Measurements from ENCODE around the gene CRNKL1.

The CRNKL1 gene

GRCh38 chr20:20052074-20052970 lies at the start of gene CRNKL1, which contains the start of gene CFAP61:
Gene CRNKL1 (minus strand): TSS chr20:20052466. CDS start chr20:20052342, 124 bp downstream.
Gene CFAP61 (plus strand): TSS chr20:20052532. CDS start chr20:20056654, 4,122 bp downstream.
- DNase-seq = peak; percentile 97

DNA sequence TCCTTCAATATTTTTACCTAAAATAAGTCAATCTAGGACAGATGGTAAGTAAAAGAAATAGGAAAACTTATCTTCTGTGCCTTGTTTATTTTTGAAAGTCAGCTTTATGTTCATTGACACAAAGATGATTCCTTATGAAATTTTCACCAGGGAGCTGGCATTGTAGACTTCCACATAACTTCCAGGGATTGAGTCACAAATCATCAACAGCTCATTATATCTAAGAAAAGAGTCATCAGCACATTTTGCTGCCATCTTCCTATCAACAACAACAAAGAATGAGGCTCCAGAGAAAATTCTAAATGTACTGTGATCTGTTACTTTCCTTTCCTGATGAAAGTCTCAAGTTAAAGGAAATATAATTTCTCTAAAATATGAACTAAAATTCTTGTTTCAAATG lies 48.6 kb upstream of the CRNKL1 start:
- no peak for DNase-seq

DNA sequence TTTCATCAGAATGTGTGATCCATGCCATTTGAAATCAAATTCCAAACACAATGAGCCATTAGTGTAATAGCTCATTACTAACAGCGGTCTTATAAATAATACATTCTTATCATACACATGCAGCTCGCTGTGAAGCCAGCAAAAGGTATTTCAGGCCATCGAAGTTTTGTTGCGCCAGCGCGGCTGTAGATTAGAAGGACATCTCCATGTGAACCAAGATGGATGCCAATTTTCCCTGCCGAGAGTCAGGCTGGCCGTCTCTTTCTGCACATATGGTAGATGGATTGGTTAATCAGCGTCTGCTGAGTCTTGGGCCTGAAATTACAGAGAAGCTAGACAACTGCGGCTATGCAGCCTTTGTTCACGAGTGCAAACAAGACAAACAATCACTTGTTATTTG lies 44.2 kb upstream of the CRNKL1 start:
- DNase-seq = no peak

DNA sequence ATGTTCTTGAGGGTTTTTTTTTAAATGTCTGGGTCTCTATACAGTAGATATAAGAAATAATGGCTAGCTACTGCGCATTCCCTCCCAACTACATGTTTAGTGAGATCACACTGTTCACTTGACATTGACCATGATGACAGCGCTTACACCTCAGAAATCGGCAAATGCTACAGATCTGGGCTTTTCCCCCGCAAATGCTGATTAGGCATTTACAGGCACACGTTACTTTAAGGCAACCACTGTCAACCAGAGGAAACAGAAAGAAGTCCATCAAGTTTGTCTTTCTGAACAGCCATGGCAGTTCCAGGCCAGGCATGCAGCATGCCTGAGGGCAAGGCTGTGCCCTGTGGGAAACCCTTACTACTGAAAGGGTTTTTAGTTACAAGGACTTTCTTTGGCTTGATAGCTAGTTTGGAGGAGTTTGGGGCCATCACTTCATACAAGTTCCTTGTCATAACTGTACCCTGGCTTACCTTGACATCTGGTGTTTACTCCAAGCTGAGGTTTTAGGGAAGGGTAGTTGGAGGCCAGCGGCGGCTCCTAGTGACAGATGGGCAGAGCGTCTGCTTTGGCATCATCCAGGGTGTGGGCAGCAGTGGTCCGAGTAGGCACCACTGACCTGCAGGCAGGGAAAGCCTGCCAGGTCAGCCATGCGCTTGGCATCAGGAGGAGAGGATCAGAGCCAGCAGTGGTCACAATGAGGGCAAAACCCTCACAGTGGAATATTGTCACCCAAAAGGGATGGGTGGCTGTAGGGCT lies 43.0 kb upstream of the CRNKL1 start:
- DNase-seq = no peak

- DNase-seq = no peak
These were observed 42.1 kb upstream of the CRNKL1 start for GRCh38 chr20:20094410-20094809.

GRCh38 chr20:20092827-20093226 lies 40.6 kb upstream of the CRNKL1 start:
- no peak for DNase-seq

DNA sequence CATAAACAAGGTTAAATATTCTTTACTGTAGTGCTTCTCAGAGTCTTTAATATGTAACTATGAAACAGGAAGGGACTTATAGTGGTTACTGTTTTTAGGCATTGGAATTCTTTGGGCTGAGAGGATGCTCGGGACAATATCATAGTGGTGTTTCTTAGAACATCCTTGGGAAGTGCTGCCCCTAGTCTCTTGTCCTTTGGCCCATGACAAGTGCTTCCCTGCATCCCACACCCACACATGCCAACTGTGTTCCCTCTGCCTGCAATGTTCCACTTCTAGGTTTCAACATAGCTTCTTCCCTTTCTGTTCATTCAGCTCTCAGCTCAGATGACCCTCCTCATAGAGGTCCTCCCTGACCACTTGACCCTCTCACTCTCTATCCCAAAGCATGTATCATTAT lies 37.7 kb upstream of the CRNKL1 start:
- no peak for DNase-seq

DNA sequence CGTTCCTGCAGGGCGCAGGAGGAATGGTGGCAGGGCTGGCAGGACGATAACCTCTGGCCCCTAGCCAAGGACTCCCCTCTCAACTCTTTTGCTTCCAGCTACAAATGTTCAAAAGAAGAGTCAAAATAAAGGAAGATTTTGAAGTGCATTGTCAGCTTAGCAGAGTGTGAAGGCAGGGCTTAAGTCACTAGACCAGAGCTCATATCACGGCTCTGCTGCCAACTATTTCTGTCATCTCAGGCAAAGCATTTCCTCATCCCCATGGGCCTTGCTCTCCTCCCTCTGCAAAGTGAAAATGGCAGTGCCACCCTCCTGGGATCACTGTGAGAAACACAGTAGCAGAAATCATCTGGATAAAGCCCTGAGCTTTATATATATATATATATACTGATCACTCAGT lies 36.8 kb upstream of the CRNKL1 start:
- DNase-seq = no peak

DNA sequence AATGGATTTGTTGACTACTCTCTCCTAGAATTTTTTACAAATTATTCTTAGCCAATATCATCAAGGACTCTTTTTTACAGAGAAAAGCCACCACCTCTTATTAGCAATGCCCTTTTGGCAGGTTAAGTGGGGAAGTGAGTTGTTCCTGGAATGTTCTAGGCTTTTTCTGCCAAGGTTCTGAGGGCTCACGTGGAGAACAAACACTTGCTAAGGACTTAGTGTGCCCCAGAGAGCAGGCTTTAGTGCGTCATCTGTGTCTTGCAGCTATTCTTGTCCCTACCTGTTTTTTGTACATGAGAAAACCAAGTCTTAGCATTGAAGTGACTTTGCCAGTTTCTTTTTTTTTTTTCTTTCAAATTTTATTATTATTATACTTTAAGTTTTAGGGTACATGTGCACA lies 33.5 kb upstream of the CRNKL1 start:
- DNase-seq = no peak

DNA sequence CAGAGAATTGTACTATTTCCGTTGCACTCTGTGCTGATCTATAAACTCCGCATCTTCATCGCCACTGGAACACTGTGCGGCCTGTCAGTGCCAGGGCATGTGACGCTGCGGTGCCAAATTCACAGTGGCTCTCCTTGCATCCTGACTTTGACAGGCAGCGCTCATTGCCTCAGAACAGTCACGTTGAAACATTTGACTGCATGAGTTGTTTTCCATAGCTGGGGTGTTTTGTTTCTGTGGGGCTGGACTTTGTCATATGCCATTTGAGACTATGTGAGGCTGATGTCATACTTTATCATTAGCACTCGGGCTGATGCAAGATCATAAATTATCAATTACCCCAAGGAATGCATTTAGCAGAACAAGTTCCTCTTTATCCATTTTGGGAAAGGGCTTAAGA lies 32.8 kb upstream of the CRNKL1 start:
- DNase-seq = no peak

DNA sequence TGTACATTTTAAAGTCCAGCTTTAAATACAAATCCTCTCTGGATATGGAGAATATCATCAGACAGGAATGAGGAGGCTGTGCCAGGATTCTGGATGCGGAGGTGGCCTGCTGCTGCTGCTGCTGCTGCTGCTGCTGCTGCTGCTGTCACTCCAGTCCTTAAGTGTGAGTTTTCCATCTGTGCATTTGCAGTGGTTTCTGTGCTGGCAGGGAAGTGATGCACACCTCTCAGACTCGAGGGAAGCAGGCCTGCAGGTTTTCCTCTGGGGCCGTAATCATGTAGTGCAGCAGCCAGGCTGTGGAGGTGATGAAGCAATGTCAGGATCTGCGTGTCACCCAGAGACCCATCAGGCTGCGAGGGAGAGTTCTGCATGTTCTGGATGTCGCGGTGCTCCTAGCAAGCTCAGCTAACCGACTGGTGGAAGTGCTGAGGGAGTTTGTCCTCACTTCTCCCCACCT lies 32.1 kb upstream of the CRNKL1 start:
- DNase-seq = no peak

DNA sequence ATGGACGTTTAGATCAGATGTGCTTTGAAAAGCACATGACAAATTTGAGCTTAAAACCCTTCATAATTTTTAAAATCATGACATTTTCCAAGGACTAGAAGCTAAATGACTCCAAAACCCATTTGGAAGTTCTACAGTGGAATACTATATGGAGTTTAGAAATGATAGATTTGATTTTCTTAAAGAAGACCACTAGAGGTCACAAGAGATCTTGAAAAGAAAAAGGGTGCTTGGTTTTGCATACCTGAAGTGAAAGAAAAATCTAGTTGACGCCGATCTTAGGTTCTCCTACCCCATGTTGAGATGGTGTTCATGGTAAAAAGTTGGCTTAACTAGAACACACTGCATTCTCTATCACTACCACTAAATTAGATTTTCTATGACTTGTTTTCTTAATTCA lies 31.5 kb upstream of the CRNKL1 start:
- no peak for DNase-seq

GRCh38 chr20:20079102-20079784 lies 27.0 kb upstream of the CRNKL1 start:
- no peak for DNase-seq

DNA sequence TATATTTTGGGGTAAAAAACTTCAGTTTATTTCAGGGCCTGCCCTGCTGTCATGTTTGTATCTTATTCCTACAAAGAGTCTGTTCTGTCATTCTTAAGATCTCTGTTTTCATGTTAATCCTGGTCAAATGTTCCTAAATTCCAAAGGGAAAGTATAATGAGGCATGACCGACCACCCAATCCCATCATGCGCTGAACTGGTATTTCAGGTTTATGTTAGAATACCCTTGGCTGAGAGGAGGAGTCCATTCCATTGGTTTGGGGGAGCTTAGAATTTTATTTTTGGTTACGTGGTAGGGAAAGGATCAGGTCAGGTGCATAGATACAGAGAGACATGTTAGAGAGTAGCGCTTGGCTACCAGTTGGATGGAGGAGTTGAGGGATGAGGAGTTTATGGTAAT lies 25.8 kb upstream of the CRNKL1 start:
- DNase-seq = no peak

- no peak for DNase-seq
These were observed 24.2 kb upstream of the CRNKL1 start for GRCh38 chr20:20076297-20077065.

DNA sequence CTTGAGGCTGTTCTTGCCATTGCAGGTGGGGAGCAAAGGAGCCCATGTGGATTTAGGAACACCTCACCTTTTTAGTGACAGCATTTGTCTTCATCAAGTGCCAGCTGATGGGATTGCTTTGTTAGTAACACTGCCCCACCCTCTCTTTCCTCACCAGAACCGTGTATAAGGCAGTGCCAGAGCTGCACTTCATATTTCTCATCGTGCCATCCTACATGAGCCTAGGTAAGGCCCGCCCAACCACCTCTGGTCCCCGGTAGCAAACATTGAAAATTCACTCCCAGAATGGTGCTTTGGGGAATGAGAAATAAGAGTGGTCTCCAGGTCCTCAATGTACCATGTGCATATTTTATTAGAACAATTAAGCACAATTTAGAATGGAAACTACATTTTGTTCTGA lies 22.8 kb upstream of the CRNKL1 start:
- DNase-seq = no peak

- DNase-seq = no peak
These were observed 21.6 kb upstream of the CRNKL1 start for GRCh38 chr20:20073801-20074371.

DNA sequence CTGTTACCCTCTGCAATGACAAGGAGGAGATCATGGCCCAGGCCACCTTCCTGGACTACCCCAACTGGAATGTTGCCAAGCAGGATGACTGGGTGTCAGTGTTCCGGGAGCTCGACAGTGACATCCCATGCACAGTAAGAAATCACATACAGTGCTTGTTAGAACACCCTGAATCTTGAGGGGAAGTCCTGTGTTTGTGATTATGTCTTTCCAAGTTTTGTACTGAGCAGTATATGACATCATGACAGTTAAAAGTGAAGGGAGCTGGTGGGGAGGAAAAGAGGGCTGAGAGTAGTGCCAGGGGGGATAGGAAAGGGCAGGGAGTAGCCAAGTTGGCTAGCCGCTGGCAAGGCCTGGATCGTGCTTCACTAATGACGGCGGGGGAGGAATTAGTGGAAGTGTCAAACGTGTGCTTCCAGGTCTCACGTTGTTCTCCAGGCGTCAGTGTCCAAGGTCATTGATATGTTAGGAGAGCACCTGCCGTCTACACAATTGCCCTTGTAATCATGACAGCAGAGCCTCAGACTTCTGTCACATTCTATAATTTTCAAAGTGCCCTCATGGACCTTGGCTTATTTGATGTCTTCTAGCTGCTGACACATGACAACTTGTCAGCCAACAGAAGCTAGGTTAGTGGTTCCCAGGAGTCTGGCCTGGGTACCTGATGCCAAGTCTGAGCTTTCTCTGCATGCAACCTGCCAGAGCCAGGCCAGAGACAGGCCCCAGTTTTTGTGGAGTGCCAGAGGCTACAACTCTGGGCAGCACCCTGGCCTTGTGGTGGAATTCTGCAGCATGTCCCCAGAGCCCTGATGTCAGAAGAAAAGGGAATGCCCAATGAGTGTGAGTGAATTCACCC lies 18.8 kb upstream of the CRNKL1 start:
- no peak for DNase-seq

DNA sequence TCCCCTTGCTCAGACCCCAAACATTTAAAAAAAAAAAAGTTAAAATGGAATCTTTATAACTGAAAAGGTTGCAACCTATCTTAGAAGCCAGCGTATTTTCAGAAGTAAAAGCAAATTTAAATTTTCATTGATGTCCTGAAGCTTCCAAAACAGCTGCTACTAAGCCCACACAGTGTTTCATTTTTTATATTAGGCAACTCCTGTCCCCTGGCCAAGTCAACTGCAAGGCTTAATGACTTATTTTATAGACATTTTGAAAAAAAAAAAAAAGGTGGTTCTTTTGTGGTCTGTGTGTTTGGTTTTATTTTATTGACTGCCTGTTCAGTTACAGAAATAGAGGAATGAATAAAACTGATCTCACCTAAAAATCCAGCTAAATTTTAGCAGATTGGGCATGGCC lies 13.1 kb upstream of the CRNKL1 start:
- no peak for DNase-seq

GRCh38 chr20:20063941-20064702 lies 11.9 kb upstream of the CRNKL1 start:
- no peak for DNase-seq
